Activated CD8-positive, alpha-beta memory T cell treated with anti-CD3 and anti-CD28 coated beads, Interleukin-2, amount 50 U/mL, for 24 hours (primary cell): ENCODE measurements around the gene ERMAP.

Experiments used
- DNase-seq: peaks from one replicate; pipeline ENCODE4 v3.0.0-alpha.2; 2020; ENCODE audit errors: extremely low read depth

ERMAP gene, protein sequence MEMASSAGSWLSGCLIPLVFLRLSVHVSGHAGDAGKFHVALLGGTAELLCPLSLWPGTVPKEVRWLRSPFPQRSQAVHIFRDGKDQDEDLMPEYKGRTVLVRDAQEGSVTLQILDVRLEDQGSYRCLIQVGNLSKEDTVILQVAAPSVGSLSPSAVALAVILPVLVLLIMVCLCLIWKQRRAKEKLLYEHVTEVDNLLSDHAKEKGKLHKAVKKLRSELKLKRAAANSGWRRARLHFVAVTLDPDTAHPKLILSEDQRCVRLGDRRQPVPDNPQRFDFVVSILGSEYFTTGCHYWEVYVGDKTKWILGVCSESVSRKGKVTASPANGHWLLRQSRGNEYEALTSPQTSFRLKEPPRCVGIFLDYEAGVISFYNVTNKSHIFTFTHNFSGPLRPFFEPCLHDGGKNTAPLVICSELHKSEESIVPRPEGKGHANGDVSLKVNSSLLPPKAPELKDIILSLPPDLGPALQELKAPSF

GRCh38 chr1:42816585-42817439 is at the start of gene ERMAP, which contains the start of gene SVBP:
Gene ERMAP, plus strand, starts transcription at chr1:42817122. Its CDS starts 13,327 bp downstream, at chr1:42830449.
Gene SVBP, minus strand, starts transcription at chr1:42817397. Its CDS starts 853 bp downstream, at chr1:42816544.
- peak; percentile 82 for DNase-seq

GRCh38 chr1:42767510-42768000 is 49.4 kb upstream of the ERMAP start:
- no peak for DNase-seq

GRCh38 chr1:42768172-42768571 is 48.8 kb upstream of the ERMAP start:
- no peak for DNase-seq

GRCh38 chr1:42769811-42770210 is 47.1 kb upstream of the ERMAP start:
- DNase-seq = no peak

- no peak for DNase-seq
These were observed 43.5 kb upstream of the ERMAP start for GRCh38 chr1:42773420-42773819.

- DNase-seq = no peak
These were observed 41.9 kb upstream of the ERMAP start for GRCh38 chr1:42774928-42775526.

GRCh38 chr1:42776502-42776901 is 40.4 kb upstream of the ERMAP start:
- no peak for DNase-seq

DNA sequence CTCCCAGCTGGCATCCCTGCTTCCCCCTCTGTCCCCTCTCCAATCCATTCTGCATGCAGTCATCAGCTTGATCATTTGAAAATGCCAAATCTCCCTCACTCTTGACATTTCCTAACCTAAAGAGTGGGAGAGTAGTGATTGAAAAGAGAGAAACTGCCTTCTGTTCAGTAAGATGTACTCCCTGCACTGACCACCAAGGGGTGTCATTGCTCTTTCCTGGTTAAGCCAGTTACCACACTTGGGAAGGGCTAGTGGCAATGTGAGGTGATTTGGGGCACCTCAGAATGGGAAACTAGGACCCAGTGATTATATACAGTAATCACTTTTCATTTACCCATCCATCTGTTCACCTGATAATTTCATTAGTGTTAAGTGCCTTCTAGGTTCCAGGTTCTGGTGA is 39.1 kb upstream of the ERMAP start:
- no peak for DNase-seq

DNA sequence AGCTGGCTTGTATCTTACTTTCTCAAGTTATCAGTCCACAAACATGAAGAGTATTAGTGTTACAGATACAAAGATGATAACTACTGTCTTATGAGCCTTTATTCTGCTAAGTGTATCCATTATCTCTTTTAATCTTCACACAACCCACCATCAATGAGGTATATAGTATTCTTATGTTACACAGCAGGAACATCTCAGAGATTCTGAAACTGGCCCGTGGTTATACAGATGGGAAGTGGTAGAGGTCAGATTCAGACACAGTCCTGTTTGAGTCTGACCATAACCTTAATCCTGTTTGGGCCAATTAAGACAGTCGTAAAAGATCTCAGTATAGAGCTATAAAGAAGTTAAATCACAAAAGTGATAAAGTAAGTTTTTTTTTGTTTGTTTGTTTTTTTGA is 37.2 kb upstream of the ERMAP start:
- DNase-seq = no peak

DNA sequence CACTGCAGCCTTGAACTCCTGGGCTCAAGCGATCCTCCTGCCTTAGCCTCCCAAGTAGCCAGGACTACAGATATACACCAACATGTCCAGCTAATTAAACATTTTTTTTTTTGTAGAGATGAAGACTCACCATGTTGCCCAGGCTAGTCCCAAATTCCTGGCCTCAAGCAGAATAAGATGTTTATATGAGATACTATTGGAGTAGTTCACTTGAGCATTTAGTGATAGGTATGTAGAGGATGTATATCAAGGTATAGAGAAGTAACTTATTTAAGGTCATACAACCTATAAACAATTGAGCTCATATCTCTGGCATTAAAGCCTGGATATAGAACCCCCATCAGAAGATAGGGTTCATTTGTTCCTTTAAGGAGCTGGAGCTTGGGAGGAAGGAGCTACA is 36.7 kb upstream of the ERMAP start:
- DNase-seq = no peak

- DNase-seq = no peak
These were observed 33.8 kb upstream of the ERMAP start for GRCh38 chr1:42783092-42783491.

DNA sequence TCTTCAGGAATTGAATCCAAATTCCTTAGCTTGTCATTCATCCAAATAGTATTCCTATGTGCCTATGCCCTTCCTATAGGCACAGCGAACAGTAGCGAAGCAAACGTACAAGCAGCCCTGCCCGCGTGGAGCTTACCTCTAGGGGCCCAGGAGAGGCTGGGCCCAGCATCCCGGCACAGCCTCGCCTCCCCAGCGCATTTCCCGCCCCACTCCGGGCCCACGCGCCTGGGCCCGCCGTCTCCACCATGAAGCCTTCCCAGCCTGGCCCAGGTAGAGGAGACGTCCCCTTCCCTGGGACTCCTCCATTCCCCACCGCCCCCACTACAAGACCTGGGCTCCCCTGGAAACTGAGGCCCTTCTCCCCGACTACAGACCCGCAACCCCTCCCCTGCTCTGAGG is 32.4 kb upstream of the ERMAP start:
- DNase-seq = no peak

DNA sequence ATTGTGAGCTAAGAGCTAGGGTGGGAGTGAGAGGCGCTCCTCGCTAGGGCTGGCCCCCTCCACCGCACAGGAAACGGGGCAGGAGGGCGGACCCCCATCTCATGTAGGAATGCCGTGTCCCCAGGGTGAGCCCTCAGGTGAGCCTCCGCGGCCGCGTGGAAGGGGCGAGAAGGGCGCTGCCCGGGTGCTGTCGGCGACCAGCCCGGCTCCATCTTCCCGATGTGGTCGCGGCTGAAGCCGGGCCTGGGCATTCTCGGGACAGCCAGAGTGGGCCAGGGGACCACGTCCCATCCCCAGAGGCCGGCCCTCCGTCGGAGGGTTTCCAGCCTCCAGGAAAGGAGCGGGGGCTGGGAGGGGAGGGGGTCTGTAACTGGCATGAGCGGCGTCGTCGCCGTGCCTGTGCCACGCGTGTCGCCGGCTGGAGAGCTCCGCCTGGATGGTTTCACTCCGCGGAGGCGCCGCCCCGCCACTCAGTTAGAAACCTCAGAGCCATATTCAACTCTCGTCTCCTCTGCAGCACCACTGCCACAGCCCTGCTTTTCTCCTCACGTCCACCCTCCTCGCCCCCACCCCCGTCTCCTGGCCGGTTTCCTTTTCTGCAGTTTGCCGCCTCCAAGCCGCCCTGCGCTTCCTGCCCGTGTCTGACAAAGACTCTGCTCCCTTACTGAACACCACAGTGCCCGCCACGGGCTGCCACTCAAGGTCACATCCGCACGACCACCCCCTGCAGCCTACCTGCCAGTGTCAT is 31.8 kb upstream of the ERMAP start, which contains the start of gene TMEM269:
TMEM269 (plus strand) TSS at position 46 of the 748 bp plus-strand sequence. CDS start 4,903 bp downstream, outside the sequence.
- no peak for DNase-seq

DNA sequence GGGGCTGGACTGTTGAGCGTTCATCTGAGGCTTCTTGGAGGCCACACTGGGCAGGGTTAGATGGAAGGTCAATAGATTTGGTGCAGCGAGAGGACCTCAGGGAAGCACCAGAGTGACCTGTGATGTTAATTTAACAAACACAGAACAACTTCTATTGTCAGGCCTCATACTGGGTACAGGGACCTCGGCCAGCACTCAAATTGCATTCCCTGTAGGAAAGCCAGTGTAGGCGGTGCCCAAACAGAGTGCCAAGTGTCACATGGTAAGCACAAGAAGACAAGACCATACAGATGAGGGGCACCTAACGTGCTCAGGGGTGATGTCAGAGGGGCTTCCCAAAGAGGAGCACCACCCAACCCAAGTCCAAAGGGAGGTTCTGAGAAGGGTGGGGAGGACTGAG is 30.8 kb upstream of the ERMAP start:
- DNase-seq = no peak

GRCh38 chr1:42788021-42788420 is 28.9 kb upstream of the ERMAP start:
- DNase-seq = no peak

DNA sequence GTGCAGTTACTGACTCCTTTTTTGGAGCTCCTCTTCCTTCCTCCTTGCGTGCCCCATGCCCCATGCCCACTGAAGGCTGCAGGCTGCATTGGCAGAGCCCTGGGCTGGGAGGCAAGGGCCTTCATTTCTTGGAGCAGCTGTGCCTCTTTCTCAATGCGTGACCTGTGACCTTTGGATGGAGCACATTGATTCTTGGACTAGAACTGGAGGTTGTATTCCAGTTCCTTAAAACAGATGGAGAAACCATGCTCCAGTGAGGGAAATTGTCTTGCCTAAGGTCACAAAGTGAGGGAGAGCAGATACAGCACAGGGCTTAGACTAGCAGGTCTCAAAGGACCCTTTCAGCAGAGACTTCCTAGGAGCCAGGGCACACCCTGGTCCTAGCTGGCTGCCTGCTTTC is 23.1 kb upstream of the ERMAP start:
- DNase-seq = no peak

- DNase-seq = no peak
These were observed 19.5 kb upstream of the ERMAP start for GRCh38 chr1:42797414-42797813.

DNA sequence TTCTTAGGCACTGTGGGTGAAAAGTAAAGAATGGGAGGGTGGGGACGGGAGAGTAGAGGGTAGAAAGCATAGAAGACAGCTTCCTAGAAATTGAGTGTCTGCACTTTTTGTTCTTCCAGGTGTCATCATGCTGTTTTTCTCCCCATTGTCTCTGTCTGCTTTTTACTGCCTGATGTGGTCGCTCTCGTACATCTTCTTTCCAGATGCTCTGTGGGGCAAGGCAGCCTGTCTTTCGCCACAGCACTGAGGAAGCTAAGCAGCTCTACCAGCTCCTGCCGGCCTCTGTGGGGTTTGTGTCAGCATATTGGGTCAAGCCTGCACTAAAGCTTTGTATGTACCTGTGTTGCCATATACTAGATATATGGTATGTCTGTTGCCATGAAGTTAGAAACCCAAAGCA is 18.9 kb upstream of the ERMAP start:
- no peak for DNase-seq

GRCh38 chr1:42801832-42802473 is 15.0 kb upstream of the ERMAP start:
- no peak for DNase-seq

- DNase-seq = no peak
These were observed 10.8 kb upstream of the ERMAP start for GRCh38 chr1:42806171-42806570.

- DNase-seq = no peak
These were observed 10.3 kb upstream of the ERMAP start for GRCh38 chr1:42806593-42806992.
